KOPT-K1 (cell line): ENCODE results near the gene EPB41L4A.
"Not testable (repeated sequence)": the region's sequence is repeated elsewhere in the genome, so short reads cannot be mapped to it uniquely, and the experiment has no call there.

Experiments
- H3K27ac ChIP-seq: fragments of 200-600 bp; sonication (generic); 2 replicates; pipeline ENCODE4 v1.5.1; 2016; ENCODE audit warnings: antibody characterized with exemption, mild to moderate bottlenecking, low read depth, low read length; ENCODE audit not compliant: poor library complexity, severe bottlenecking
- H3K36me3 ChIP-seq: fragments of 200-600 bp; sonication (generic); 2 replicates; pipeline ENCODE4 v1.5.1; 2017; ENCODE audit warnings: antibody characterized with exemption, mild to moderate bottlenecking, low read length, moderate library complexity; ENCODE audit not compliant: insufficient read depth
- H3K9me3 ChIP-seq: fragments of 200-600 bp; sonication (generic); 2 replicates; pipeline ENCODE4 v1.5.1; 2017; ENCODE audit warnings: antibody characterized with exemption, low read length, mild to moderate bottlenecking; ENCODE audit not compliant: insufficient read depth, poor library complexity, severe bottlenecking

Gene EPB41L4A

DNA sequence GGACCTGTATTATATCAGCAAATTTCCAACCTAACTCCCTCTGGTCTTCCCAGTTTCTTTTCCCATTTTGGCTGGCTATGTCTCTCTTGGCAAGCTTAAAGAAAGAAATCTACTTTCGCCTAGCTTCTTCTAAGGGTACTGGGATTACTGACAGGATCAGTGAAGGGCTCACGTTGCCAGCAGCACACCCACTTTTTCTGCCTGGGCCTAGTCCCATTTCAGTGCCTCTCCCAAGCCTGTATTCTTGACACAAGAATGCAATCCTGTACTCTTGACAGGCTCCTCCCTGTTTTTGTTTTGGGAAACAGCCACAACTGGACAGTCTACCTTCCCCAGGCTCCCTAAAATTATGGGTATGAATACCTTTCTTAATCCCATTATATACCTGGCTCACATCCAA is 170.5 kb downstream of the EPB41L4A start:
- Histone ChIP-seq H3K36me3 (no peaks in the 10 kb centered on the region), H3K9me3 (no peaks in the 10 kb centered on the region)

DNA sequence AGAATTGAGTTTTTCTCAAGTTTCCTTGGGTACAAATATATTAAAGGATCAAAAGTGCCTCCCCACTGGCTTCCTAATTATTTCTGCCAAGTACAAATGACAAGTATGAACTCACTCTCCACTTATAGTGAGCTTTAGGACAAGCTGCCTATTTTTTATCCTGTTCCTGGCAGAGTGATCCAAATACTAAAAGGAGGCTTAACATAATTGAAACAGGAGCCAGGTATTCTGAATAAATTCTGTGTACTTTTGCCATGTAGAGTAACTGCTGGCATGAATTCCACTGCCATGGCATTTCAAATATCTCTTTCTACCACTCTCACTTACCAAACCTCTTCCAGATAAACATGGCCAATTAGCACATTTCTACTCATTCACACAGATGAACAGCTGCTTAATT is 171.1 kb downstream of the EPB41L4A start:
- H3K36me3 ChIP-seq = no peaks in the 10 kb centered on the region
- no peaks in the 10 kb centered on the region for H3K9me3 ChIP-seq
- H3K27ac ChIP-seq = no peak overlapping the region

More for the DNA sequence above, 170.5 kb downstream of the EPB41L4A start:
- H3K27ac ChIP-seq = no peak overlapping the region

DNA sequence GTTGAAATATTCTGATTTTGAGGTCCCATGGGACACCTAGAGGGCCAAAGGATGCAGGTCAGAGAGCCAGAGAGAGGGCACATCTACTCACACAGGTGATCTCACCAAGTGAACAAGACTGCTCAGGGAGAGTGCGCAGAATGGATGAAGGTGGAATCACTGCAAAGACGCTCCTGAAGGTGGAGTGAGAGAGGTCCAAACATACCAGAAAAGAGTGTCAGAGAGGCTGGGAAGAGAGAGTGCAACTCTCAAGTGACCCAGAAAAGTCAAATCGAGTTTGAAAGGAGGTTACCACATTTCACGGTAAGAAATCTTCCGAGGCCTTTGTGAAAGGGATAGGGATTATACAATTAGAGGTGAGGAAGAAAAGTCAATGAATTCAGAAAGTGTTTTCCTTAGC is 173.4 kb downstream of the EPB41L4A start:
- Histone ChIP-seq H3K9me3 (no peaks in the 10 kb centered on the region), H3K36me3 (no peaks in the 10 kb centered on the region), H3K27ac (no peak overlapping the region)

DNA sequence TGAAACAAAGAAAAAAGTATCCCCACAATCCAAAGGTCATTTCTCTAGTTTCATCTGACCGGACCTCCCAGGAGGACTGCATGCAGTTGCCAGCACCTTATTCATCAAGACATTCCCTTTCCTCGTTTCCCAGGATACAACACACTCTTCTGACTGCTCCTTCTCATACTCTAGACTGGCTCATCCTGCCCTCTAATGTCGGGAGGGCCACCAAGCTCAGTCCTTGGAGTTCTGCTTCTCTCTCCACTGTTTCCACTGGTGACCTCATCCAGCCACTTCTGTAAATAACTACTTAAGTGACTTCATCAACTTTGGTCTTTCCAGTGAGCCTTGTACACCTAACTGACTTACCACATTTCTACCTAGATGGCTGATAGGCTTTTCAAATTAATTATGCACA is 179.1 kb downstream of the EPB41L4A start:
- Histone ChIP-seq H3K27ac (no peak overlapping the region), H3K9me3 (no peaks in the 10 kb centered on the region), H3K36me3 (no peaks in the 10 kb centered on the region)

DNA sequence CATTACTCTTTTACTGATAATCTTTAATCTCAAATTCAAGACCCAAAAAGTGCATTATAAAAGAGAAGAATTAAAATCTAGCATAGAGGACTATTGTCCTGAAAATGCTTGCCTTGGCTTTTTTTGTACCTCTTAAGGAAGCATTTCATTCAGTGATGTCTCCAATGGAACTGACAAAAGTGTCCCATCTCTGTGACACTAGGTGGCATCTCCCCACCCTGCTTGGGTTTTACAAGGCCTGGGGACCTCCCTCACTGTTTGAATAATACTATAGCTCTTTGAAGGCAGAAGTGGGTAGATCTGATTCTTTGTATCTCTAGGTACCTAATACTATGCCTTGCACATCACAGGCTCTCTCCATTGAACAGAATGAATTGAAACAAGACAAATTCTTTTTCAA is 180.6 kb downstream of the EPB41L4A start:
- H3K27ac ChIP-seq = no peak overlapping the region
- no peaks in the 10 kb centered on the region for H3K9me3 ChIP-seq
- no peaks in the 10 kb centered on the region for H3K36me3 ChIP-seq

DNA sequence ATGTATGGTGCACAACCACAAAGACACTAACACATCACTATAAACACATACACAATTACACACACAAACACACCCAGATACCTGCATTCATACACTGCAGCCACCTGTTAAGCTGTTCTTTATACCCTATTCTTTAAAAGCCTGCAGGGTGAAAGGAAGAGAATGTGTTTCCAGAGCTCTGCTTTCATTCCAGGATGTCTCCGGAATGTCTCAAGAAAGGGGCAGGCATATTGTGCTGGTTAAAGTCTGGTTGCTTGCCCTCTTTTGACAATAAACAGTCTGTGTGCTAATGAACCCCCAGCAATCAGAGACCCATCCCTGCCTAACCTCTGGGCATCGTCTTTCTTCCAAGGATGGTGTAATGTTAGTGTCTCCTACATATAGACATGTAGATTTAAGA is 181.6 kb downstream of the EPB41L4A start:
- Histone ChIP-seq H3K27ac (no peak overlapping the region), H3K9me3 (no peaks in the 10 kb centered on the region), H3K36me3 (no peaks in the 10 kb centered on the region)

DNA sequence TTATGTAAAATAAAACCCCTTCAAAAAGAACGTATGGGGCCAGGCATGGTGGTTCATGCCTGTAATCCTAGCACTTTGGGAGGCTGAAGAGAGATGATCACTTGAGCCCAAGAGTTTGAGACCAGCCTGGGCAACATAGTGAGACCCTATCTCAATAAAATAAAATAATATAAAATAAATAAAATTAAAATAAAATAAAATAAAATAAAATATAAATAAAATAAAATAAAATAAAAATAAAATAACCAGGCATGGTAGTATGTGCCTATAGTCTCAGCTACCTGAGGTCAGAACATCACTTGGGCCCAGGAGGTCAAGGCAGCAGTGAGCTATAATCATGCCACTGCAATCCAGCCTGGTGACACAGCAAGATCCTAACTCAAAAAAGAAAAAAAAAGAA is 185.1 kb downstream of the EPB41L4A start:
- Histone ChIP-seq H3K9me3 (no peaks in the 10 kb centered on the region), H3K27ac (no peak overlapping the region), H3K36me3 (no peaks in the 10 kb centered on the region)

DNA sequence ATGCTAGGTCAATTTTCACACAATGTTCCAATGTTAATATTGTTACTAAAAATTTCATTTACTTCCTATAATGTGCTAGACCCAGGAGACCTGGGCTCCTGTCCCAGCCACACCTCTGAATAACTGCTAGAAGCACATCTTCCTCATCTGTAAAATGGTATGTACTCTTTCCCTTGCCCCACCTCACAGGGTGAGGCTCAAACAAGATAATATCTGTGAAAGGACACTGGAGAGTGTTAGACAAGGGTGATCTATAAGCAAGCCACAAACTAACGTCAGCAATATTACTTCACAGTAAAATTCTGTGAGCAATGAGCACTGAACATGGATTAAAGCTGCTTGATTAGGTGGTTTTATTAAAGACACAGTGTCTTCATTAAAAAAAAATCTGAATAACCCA is 186.4 kb downstream of the EPB41L4A start:
- Histone ChIP-seq H3K9me3 (no peaks in the 10 kb centered on the region), H3K36me3 (no peaks in the 10 kb centered on the region), H3K27ac (no peak overlapping the region)

DNA sequence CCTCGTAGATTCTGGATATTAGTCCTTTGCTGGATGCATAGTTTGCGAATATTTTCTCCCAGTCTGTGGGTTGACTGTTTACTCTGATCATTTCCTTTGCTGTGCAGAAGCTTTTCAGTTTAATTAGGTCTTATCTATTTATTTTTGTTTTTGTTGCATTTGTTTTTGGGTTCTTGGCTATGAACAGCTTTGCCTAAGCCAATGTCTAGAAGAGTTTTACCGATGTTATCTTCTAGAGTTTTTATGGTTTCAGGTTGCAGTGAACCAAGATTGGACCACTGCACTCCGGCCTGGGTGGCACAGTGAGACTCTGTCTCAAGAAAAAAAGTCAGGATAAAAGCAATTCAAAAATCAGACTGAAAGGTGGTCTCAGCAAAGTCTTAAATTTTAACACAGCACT is 188.5 kb downstream of the EPB41L4A start:
- Histone ChIP-seq H3K27ac (no peak overlapping the region), H3K9me3 (no peaks in the 10 kb centered on the region), H3K36me3 (no peaks in the 10 kb centered on the region)

DNA sequence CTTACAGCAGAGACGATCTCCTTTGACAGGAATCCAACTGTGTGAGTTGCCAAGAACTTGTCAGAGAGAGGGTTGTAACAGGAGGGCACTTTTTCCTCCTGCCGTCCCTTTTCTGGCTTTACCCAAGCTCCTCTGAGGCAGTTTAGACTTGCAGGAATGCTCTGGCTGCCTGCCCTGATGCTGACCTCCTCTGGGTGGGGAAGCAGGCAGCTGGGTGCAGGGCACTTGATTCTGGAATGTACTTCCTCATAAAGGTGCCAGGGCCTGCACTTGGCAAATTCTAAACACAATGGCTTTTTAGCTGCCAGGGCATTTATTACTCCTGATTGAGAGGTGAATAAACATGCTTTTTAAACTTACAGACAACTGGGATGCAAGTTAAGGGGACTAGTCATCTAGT is 190.4 kb downstream of the EPB41L4A start:
- Histone ChIP-seq H3K36me3 (no peaks in the 10 kb centered on the region), H3K27ac (no peak overlapping the region), H3K9me3 (no peaks in the 10 kb centered on the region)

DNA sequence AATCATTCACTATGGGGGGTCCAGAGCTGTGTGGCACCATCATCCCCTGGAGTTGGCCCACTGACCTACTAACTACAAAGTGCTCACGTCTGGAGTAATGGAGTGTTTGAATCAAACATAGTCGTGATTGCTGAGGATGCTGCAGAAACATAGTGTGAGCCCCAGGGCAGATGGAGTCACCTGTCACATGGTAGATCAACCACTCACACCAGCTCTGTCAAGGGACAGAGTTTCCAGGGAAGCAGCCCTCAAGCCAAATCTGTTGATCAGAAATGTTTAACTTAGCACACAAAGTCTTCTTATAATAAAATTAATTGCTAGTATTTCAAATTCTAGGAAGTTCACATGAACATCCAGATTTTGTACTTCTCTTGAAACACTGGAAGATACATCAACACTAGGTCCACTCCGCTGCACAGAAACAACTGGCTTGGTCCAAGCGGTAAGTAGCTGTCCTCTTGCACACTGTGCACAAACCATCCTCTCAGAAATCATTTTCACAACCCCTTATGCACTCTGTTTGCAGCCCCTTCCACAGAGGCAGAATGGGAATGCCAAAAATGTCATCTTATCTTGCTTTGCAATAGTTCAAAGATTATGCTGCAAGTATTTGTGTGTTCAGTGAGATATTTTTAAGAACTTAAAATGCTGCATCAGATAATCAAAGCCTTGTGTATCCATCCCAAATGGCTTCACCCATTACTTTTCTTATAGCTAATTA is 191.0 kb downstream of the EPB41L4A start:
- Histone ChIP-seq H3K27ac (no peak overlapping the region), H3K36me3 (no peaks in the 10 kb centered on the region), H3K9me3 (no peaks in the 10 kb centered on the region)

DNA sequence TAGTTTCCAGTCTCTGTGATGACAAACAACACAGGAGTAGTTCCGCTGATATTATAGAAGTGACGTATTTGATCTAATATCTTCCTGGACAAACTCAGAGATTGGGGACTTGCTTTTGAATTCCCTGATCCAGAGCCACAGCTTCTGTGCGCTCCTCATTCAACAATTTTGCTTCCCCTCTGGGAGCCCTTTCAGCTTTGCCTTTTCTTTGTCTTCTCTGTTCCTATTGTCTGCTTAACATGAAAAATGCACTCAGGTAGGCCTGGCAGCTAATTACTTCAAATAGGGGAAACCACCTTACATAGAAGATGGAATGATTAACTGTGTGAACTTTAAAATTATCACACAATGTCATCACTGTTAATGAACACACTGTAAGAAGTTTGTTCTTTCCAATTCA is 192.9 kb downstream of the EPB41L4A start:
- Histone ChIP-seq H3K9me3 (no peaks in the 10 kb centered on the region), H3K27ac (no peak overlapping the region), H3K36me3 (no peaks in the 10 kb centered on the region)

DNA sequence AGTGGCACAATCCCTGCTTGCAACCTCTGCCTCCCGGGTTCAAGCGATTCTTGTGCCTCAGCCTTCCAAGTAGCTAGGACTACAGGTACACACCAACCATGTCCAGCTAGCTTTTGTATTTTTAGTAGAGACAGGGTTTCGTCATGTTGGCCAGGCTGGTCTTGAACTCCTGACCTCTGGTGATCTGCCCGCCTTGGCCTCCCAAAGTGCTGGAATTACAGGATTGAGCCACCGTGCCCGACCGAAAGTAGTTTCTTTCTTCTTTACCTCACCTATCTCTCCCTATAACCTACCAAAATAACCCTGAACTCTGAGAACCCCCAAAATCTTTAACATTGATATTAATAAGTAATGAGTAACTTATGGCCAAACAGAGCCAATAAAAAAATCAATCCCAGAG is 196.1 kb downstream of the EPB41L4A start:
- not testable (repeated sequence) for H3K36me3 ChIP-seq, H3K27ac ChIP-seq, H3K9me3 ChIP-seq

DNA sequence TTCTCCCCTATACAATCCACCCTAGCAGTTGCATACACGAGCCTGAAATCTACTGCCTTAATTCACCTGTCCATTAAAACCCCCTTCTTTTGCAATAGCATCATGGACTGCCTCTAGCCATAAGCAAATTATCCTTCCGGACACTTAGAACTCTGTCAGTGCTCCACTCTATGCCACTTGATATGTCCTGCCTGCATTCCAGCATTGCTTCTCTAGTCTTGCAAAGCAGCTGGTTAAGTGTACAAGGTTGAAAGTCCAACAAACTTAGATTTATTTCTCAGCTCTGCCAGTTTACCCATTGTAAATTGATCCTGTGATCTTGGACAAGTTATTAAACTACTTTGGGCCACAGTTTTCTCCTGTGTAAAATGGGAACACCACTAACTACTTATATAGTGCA is 197.9 kb downstream of the EPB41L4A start:
- H3K9me3 ChIP-seq = no peaks in the 10 kb centered on the region
- no peak overlapping the region for H3K27ac ChIP-seq
- H3K36me3 ChIP-seq = no peaks in the 10 kb centered on the region

DNA sequence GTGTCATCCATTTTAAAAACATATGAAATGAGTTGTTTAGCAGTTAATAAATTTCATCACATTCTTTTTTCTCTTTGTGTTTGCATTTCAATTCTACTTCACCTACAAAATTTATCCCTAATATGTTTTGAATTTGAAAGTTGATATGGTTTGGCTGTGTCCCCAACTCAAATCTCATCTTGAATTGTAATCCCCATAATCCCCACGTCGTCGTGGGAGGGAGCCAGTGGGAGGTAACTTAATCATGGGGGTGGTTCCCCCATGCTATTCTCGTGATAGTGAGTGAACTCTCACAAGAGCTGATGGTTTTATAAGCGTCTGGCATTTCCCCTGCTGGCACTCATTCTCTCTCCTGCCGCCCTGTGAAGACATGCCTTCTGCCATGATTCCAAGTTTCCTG is 200.1 kb downstream of the EPB41L4A start:
- H3K27ac ChIP-seq = no peak overlapping the region
- no peaks in the 10 kb centered on the region for H3K36me3 ChIP-seq
- no peaks in the 10 kb centered on the region for H3K9me3 ChIP-seq

DNA sequence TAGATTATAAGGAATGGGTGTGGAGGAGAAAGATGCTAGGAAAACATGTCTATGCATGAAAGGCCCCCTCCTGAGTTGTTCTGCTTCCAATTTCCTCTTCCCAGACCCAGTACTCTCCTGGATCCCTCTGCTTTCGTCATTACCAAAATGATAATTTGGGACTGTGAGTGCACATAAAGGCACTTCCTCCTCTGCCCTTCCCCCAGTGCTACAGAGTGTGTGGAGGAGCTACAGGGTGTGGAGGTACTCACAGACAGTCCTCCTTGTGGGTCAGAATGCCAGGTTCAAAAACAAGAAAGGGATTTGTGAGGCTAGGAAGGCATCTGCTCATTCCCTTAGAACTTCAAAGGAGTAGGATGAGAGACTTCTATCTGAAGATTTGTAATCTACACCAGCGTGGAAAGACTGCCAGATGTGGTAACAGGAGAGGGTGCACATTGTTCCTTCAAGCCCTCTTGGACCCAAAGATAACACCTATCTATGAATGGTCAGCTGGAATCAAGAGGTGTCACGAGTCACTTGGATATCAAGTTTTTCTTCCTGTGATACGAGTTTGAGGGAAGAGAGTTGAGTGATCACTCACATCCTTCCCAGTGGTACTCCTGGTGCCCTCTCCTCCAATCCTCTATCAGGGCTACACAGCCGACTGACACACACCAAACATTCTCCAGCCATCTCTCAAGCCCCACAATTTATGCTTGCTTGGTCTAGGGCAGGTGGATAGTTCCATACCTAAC is 201.1 kb downstream of the EPB41L4A start:
- no peaks in the 10 kb centered on the region for H3K36me3 ChIP-seq
- H3K9me3 ChIP-seq = no peaks in the 10 kb centered on the region
- no peak overlapping the region for H3K27ac ChIP-seq
